Glutamatergic neuron (in vitro differentiated cells): ENCODE results near the gene DRD3. TPM values are rescaled to one million over a fixed set of nuclear protein-coding genes. Genes with fewer than 3 reads are reported as not detected.

Experiments
- DNase-seq: peaks from one replicate; pipeline ENCODE4 v3.0.0; 2022
- H3K27ac Mint-ChIP-seq: one replicate; pipeline ENCODE4 v1.8.0; 2020; ENCODE audit warnings: mild to moderate bottlenecking, mixed read lengths, inconsistent platforms; ENCODE audit not compliant: unreplicated experiment
- H3K27me3 Mint-ChIP-seq: one replicate; pipeline ENCODE4 v1.8.0; 2020; ENCODE audit warnings: mild to moderate bottlenecking, moderate library complexity, mixed read lengths, inconsistent platforms; ENCODE audit not compliant: unreplicated experiment
- H3K36me3 Mint-ChIP-seq: one replicate; pipeline ENCODE4 v1.8.0; 2020; ENCODE audit warnings: mild to moderate bottlenecking, mixed read lengths, inconsistent platforms; ENCODE audit not compliant: unreplicated experiment
- H3K4me1 Mint-ChIP-seq: one replicate; pipeline ENCODE4 v1.8.0; 2020; ENCODE audit warnings: mild to moderate bottlenecking, low read depth, mixed read lengths, inconsistent platforms; ENCODE audit not compliant: unreplicated experiment
- H3K4me3 Mint-ChIP-seq: one replicate; pipeline ENCODE4 v1.8.0; 2020; ENCODE audit warnings: mild to moderate bottlenecking, mixed read lengths, inconsistent platforms; ENCODE audit not compliant: unreplicated experiment
- H3K9me3 Mint-ChIP-seq: one replicate; pipeline ENCODE4 v1.8.0; 2020; ENCODE audit warnings: mild to moderate bottlenecking, moderate library complexity, mixed read lengths, inconsistent platforms; ENCODE audit not compliant: unreplicated experiment
- total RNA-seq: library from RNA; stranded (reverse); fragmentation: NEBNext Ultra II Directional; extraction: Animal tissue kit (Norgen Biotek cat#: 25700); gene quantifications from one replicate; pipeline ENCODE4 v1.2.1, GENCODE V29; 2021; ENCODE audit not compliant: unreplicated experiment
- TF ChIP-seq, protein P1 (sequence below): fragments of 200-600 bp; sonication (generic); IDR thresholded peaks from one replicate; pipeline ENCODE4 v1.5.0; 2021; ENCODE audit not compliant: partially characterized antibody, unreplicated experiment

The DRD3 gene
- total RNA-seq, 1 donor from 2014 or later, result not detected

DNA sequence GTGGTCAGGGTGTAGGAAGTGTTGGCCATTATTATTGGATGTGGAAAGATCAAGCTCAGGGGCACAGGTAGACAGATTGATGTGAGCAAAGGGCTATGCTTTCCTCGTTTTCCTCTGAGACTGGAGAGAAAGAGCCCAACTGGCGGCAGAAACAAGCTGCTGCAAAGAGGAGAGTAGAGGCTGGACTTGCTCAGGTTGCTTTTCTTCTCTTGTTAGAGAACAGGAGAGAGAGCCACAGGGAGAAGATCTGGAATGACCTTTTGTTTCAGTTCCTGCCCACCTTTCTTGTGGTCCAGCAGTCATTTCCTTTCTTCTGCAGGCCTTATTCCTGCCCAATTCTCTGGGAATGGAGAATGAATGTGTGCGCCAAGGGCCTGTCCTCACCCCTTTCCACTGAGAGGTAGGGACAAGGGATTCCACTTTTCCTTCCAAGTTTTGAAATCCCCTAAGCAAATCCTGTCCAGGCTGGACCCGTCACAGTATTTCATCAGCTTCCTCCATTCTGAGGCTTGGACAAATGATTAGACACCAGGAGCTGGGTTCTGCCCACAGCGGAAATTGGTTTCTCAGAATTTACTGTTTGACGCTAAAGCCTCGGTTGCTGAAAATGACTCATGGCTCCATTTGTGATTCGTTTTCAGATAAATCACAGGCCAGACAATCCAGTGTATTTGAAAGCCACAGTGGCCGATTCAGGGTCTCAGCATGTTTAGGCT, 42.5 kb upstream of the DRD3 start:
- Mint-ChIP-seq H3K4me1 (peaks cover 2% of the 10 kb centered on the region), H3K36me3 (peaks cover 16% of the 10 kb centered on the region), H3K27ac (no peak overlapping the region), H3K4me3 (no peak overlapping the region), H3K27me3 (peaks cover 3% of the 10 kb centered on the region), H3K9me3 (peaks cover 1% of the 10 kb centered on the region)
- TF ChIP-seq, protein P1, sequence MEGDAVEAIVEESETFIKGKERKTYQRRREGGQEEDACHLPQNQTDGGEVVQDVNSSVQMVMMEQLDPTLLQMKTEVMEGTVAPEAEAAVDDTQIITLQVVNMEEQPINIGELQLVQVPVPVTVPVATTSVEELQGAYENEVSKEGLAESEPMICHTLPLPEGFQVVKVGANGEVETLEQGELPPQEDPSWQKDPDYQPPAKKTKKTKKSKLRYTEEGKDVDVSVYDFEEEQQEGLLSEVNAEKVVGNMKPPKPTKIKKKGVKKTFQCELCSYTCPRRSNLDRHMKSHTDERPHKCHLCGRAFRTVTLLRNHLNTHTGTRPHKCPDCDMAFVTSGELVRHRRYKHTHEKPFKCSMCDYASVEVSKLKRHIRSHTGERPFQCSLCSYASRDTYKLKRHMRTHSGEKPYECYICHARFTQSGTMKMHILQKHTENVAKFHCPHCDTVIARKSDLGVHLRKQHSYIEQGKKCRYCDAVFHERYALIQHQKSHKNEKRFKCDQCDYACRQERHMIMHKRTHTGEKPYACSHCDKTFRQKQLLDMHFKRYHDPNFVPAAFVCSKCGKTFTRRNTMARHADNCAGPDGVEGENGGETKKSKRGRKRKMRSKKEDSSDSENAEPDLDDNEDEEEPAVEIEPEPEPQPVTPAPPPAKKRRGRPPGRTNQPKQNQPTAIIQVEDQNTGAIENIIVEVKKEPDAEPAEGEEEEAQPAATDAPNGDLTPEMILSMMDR, result no peak
- no peak for DNase-seq

DNA sequence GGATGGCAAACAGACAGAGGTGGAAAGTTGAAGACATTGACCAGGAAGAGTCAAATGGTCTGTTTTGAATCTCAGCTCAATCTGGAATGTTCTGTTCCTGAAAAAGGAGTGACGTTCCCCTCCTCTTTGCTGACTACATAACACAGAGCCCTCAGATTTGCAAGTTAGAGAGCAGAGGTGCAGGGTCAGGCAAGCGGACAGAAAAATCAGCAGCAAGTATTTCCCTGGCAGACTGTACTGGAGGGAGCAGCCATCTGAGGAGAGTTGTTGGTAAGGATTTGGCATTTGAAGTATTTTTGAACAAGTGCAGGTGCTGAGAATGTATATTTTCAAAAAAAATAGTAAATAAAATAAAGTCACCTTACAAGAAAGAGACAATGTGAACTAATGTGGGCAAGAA, 40.9 kb upstream of the DRD3 start:
- Mint-ChIP-seq H3K4me3 (no peak overlapping the region), H3K36me3 (peaks cover 7% of the 10 kb centered on the region), H3K9me3 (no peaks in the 10 kb centered on the region), H3K27me3 (peaks cover 3% of the 10 kb centered on the region), H3K4me1 (peaks cover 2% of the 10 kb centered on the region), H3K27ac (no peak overlapping the region)
- DNase-seq, result no peak
- TF ChIP-seq, protein P1, result no peak

DNA sequence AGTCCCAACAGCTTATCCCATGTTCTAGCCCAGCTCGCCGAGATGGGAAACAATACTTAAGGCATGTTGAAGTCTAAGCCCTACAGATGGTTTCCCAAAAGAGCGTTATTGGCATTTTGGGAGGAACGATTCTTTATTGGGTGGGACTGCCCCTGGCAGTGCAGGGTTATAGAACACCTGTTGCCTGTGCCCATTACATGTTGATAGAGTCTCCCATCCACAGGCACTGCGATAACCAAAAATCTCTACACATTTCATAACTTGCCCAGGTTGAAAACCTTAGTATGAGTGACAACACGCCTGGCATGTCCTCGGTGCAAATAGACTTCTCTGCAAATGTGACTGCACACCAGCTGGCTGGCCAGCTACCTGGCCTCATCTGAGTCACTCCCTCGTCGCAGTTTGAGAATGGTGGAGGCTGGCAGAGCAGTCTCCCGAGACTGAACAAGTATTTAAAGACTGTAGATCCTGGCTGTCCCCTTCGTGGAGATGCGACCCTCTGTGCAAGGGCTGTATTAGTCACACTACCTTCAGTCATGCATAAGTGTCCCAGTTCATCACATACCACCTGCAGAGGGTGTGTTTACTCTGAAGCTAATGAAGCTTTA, 39.8 kb upstream of the DRD3 start:
- H3K9me3 Mint-ChIP-seq, result no peaks in the 10 kb centered on the region
- H3K4me3 Mint-ChIP-seq, result no peak overlapping the region
- no peak overlapping the region for H3K27ac Mint-ChIP-seq
- H3K27me3 Mint-ChIP-seq, result peaks cover 3% of the 10 kb centered on the region
- H3K4me1 Mint-ChIP-seq, result peaks cover 2% of the 10 kb centered on the region
- TF ChIP-seq, protein P1, result no peak
- no peaks in the 10 kb centered on the region for H3K36me3 Mint-ChIP-seq
- no peak for DNase-seq

DNA sequence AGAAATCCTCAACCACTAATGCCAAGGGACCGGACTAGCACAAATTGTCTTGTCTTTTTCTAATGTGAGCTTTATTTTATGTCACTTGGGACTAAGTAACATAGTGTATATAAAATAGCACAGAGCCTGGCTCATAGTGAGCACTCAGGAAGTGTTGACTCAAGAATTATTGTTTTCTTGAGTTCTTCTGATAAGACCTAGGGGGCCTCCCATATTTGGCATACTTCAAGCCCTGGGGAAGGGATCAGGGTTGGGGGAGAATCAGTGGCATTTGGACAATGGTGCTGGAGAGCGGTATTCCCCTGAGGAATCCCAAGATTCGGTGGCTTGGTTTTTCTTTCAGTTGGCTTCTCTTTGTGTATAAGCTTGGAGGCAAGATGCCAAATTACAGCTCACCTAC, 39.2 kb upstream of the DRD3 start:
- Mint-ChIP-seq H3K4me3 (no peak overlapping the region), H3K27ac (no peak overlapping the region), H3K9me3 (no peaks in the 10 kb centered on the region), H3K27me3 (peaks cover 3% of the 10 kb centered on the region), H3K4me1 (peaks cover 9% of the 10 kb centered on the region), H3K36me3 (no peaks in the 10 kb centered on the region)
- TF ChIP-seq, protein P1, result no peak
- no peak for DNase-seq

DNA sequence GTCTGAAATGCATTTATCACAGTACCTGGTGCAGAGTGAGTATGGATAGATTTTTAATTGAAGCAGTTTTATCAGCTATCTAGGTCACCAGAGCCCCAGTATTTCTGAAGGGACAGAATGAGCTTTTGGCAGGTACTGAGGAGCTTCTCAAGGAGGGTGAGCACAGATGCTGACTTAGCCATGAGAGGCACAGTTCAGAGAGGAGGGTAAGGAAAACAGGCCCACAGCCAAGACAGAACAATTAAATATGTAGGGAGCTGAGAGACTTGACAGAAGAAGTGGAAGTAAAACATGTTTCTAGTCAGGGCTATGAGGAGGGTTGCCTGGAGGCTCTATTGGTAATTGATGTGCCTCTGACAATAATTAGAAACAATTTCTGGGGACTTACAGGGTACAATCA, 38.4 kb upstream of the DRD3 start:
- no peak for DNase-seq
- Mint-ChIP-seq H3K4me3 (no peak overlapping the region), H3K9me3 (no peaks in the 10 kb centered on the region), H3K27me3 (peaks cover 3% of the 10 kb centered on the region), H3K4me1 (peaks cover 10% of the 10 kb centered on the region), H3K27ac (no peak overlapping the region), H3K36me3 (no peaks in the 10 kb centered on the region)
- TF ChIP-seq, protein P1, result no peak
